ENCODE results near the gene CCDC57.
"Not testable (repeated sequence)": the region's sequence is repeated elsewhere in the genome, so short reads cannot be mapped to it uniquely, and the experiment has no call there.

Gene CCDC57

GRCh38 chr17:82219753-82220709, 7.4 kb upstream of the CCDC57 start:
- DNase-seq: no peak

GRCh38 chr17:82219083-82219482, 6.4 kb upstream of the CCDC57 start:
- no peak for DNase-seq

GRCh38 chr17:82218349-82219075, 5.9 kb upstream of the CCDC57 start:
- no peak for DNase-seq

- DNase-seq: peak; percentile 93
Observed at GRCh38 chr17:82217530-82218204, 5.0 kb upstream of the CCDC57 start.

- peak; percentile 56 for DNase-seq
Observed at GRCh38 chr17:82217120-82217529, 4.5 kb upstream of the CCDC57 start.

- DNase-seq: peak; percentile 94
Observed at GRCh38 chr17:82216301-82217119, 3.9 kb upstream of the CCDC57 start.

GRCh38 chr17:82215972-82216300, 3.3 kb upstream of the CCDC57 start:
- DNase-seq: no peak

- no peak for DNase-seq
Observed at GRCh38 chr17:82215095-82215971, 2.7 kb upstream of the CCDC57 start.

- no peak for DNase-seq
Observed at GRCh38 chr17:82214012-82214628, 1.5 kb upstream of the CCDC57 start.

GRCh38 chr17:82213251-82214011, 789 bp upstream of the CCDC57 start:
- peak; percentile 86 for DNase-seq

GRCh38 chr17:82210655-82211054, 2.0 kb downstream of the CCDC57 start:
- not testable (repeated sequence) for DNase-seq

GRCh38 chr17:82205720-82206508, 6.7 kb downstream of the CCDC57 start:
- peak; percentile 79 for DNase-seq

- DNase-seq: peak; percentile 67
Observed at GRCh38 chr17:82204831-82205719, 7.6 kb downstream of the CCDC57 start.

GRCh38 chr17:82203920-82204319, 8.7 kb downstream of the CCDC57 start:
- no peak for DNase-seq

- no peak for DNase-seq
Observed at GRCh38 chr17:82202981-82203380, 9.7 kb downstream of the CCDC57 start.

- no peak for DNase-seq
Observed at GRCh38 chr17:82201498-82201910, 11.1 kb downstream of the CCDC57 start.

GRCh38 chr17:82200743-82201497, 11.7 kb downstream of the CCDC57 start:
- no peak for DNase-seq

- DNase-seq: no peak
Observed at GRCh38 chr17:82200135-82200534, 12.5 kb downstream of the CCDC57 start.
